HL-60 (cell line): Measurements from ENCODE around the gene AWAT1.

Experiments used
- GABPA ChIP-seq: IDR thresholded peaks from 2 replicates; pipeline ENCODE4 v1.6.1; 2012; ENCODE audit warnings: low read depth
- POLR2AphosphoS5 ChIP-seq: IDR thresholded peaks from 2 replicates; pipeline ENCODE4 v1.6.1; 2012; ENCODE audit warnings: low read depth
- SPI1 ChIP-seq: IDR thresholded peaks from 2 replicates; pipeline ENCODE4 v1.6.1; 2012; ENCODE audit warnings: low read depth, mild to moderate bottlenecking, borderline replicate concordance
- TF ChIP-seq, protein P1 (sequence below): IDR thresholded peaks from one replicate; pipeline ENCODE4 v1.5.1; 2011; ENCODE audit warnings: low read length, control low read depth, inconsistent platforms; ENCODE audit not compliant: insufficient read depth
- TF ChIP-seq, protein P2 (sequence below): IDR thresholded peaks from 2 replicates; pipeline ENCODE4 v1.6.1; 2012; ENCODE audit warnings: low read depth; ENCODE audit not compliant: insufficient replicate concordance

DNA sequence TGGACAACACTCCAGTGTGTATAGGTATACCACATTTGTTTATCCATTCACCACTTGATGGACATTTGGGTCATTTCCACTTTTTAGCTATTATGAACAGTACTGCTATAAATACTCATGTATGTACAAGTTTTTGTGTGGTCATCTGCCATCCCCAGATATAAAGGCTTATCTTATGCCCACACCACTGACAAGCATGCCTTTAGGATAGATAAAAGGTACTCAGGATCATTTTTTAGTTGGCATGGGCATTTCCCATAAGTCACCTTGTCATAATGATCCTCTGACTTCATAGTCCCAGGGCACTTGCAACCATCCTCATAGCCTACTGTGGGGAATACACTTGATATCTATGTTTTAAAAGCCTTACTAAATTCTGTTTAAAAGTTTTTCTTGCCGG lies 6.3 kb downstream of the AWAT1 start:
- TF ChIP-seq, protein P1, sequence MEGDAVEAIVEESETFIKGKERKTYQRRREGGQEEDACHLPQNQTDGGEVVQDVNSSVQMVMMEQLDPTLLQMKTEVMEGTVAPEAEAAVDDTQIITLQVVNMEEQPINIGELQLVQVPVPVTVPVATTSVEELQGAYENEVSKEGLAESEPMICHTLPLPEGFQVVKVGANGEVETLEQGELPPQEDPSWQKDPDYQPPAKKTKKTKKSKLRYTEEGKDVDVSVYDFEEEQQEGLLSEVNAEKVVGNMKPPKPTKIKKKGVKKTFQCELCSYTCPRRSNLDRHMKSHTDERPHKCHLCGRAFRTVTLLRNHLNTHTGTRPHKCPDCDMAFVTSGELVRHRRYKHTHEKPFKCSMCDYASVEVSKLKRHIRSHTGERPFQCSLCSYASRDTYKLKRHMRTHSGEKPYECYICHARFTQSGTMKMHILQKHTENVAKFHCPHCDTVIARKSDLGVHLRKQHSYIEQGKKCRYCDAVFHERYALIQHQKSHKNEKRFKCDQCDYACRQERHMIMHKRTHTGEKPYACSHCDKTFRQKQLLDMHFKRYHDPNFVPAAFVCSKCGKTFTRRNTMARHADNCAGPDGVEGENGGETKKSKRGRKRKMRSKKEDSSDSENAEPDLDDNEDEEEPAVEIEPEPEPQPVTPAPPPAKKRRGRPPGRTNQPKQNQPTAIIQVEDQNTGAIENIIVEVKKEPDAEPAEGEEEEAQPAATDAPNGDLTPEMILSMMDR, result no peak
- TF ChIP-seq POLR2AphosphoS5, result no peak
- TF ChIP-seq SPI1, result no peak
- TF ChIP-seq, protein P2, sequence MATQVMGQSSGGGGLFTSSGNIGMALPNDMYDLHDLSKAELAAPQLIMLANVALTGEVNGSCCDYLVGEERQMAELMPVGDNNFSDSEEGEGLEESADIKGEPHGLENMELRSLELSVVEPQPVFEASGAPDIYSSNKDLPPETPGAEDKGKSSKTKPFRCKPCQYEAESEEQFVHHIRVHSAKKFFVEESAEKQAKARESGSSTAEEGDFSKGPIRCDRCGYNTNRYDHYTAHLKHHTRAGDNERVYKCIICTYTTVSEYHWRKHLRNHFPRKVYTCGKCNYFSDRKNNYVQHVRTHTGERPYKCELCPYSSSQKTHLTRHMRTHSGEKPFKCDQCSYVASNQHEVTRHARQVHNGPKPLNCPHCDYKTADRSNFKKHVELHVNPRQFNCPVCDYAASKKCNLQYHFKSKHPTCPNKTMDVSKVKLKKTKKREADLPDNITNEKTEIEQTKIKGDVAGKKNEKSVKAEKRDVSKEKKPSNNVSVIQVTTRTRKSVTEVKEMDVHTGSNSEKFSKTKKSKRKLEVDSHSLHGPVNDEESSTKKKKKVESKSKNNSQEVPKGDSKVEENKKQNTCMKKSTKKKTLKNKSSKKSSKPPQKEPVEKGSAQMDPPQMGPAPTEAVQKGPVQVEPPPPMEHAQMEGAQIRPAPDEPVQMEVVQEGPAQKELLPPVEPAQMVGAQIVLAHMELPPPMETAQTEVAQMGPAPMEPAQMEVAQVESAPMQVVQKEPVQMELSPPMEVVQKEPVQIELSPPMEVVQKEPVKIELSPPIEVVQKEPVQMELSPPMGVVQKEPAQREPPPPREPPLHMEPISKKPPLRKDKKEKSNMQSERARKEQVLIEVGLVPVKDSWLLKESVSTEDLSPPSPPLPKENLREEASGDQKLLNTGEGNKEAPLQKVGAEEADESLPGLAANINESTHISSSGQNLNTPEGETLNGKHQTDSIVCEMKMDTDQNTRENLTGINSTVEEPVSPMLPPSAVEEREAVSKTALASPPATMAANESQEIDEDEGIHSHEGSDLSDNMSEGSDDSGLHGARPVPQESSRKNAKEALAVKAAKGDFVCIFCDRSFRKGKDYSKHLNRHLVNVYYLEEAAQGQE, result no peak
- no peak for TF ChIP-seq GABPA
